PC-3 (cell line): ENCODE results near the gene MAMLD1. TPM values are rescaled to one million over a fixed set of nuclear protein-coding genes. Genes with fewer than 3 reads are reported as not detected.

Source experiments
- ATAC-seq: fragments of 200-7000 bp; cut with Tn5 transposase; 2 replicates; pipeline ENCODE4 v1.9.1; 2020; ENCODE audit warnings: mild to moderate bottlenecking, moderate library complexity
- BruUV-seq: library from RNA; stranded (reverse); fragments of 400-500 nt; replicated peaks from 2 replicates; lab custom pipeline; 2021; lab: Mats Ljungman, UMichigan
- CTCF ChIA-PET: fragments of 300-600 bp; sonication (Branson Sonifier 250); formaldehyde crosslinking; loops from one replicate; lab custom pipeline; 2022; ENCODE audit warnings: antibody characterized with exemption; lab: Charles Lee
- POLR2A ChIA-PET: fragments of 300-600 bp; sonication (Branson Sonifier 250); formaldehyde crosslinking; loops from one replicate; lab custom pipeline; 2022; ENCODE audit warnings: antibody characterized with exemption; ENCODE audit not compliant: unreplicated experiment; lab: Charles Lee
- DNase-seq: peaks from one replicate; pipeline ENCODE4 v3.0.0-alpha.2; 2015
- H2AFZ ChIP-seq: fragments of 300-600 bp; sonication (generic); 2 replicates; pipeline ENCODE4 v1.6.0; 2016; ENCODE audit warnings: antibody characterized with exemption, low read length
- H3F3A ChIP-seq: fragments of 300-600 bp; sonication (generic); one replicate; pipeline ENCODE4 v1.6.0; 2017; ENCODE audit warnings: antibody characterized with exemption, low read length, control low read depth, mild to moderate bottlenecking; ENCODE audit not compliant: unreplicated experiment
- H3K27ac ChIP-seq: fragments of 300-600 bp; sonication (generic); 2 replicates; pipeline ENCODE4 v1.5.1; 2016; ENCODE audit warnings: mild to moderate bottlenecking, low read length
- H3K27me3 ChIP-seq: fragments of 300-600 bp; sonication (generic); 2 replicates; pipeline ENCODE4 v1.6.1; 2016; ENCODE audit warnings: low read length, mixed read lengths
- H3K36me3 ChIP-seq: fragments of 300-600 bp; sonication (generic); 2 replicates; pipeline ENCODE4 v1.6.1; 2016; ENCODE audit warnings: low read depth, mixed run types, low read length, mixed read lengths
- H3K4me1 ChIP-seq: fragments of 300-600 bp; sonication (generic); 2 replicates; pipeline ENCODE4 v1.5.1; 2016; ENCODE audit warnings: low read length; ENCODE audit not compliant: insufficient read depth
- H3K4me2 ChIP-seq: fragments of 300-600 bp; sonication (generic); 2 replicates; pipeline ENCODE4 v1.6.0; 2016; ENCODE audit warnings: low read length
- H3K4me3 ChIP-seq: fragments of 300-600 bp; sonication (generic); 2 replicates; pipeline ENCODE4 v1.5.1; 2016; ENCODE audit warnings: mild to moderate bottlenecking, low read length, mixed read lengths
- H3K79me2 ChIP-seq: fragments of 300-600 bp; sonication (generic); 2 replicates; pipeline ENCODE4 v1.6.1; 2017; ENCODE audit warnings: low read length, mixed read lengths
- H3K9ac ChIP-seq: fragments of 300-600 bp; sonication (generic); 2 replicates; pipeline ENCODE4 v1.6.0; 2016; ENCODE audit warnings: mild to moderate bottlenecking, low read length
- H3K9me2 ChIP-seq: fragments of 300-600 bp; sonication (generic); replicated peaks from 2 replicates; pipeline ENCODE4 v1.6.1; 2016; ENCODE audit warnings: mixed run types, low read length, mixed read lengths
- H3K9me3 ChIP-seq: fragments of 300-600 bp; sonication (generic); 2 replicates; pipeline ENCODE4 v1.6.1; 2016; ENCODE audit warnings: low read length, mixed read lengths
- H4K20me1 ChIP-seq: fragments of 300-600 bp; sonication (generic); 2 replicates; pipeline ENCODE4 v1.6.1; 2016; ENCODE audit warnings: low read length, mixed read lengths
- EZH2 ChIP-seq: fragments of 300-600 bp; sonication (generic); IDR thresholded peaks from one replicate; pipeline ENCODE4 v1.6.1; 2017; ENCODE audit warnings: antibody characterized with exemption, mild to moderate bottlenecking, low read length; ENCODE audit not compliant: unreplicated experiment
- EZH2phosphoT487 ChIP-seq: fragments of 300-600 bp; sonication (generic); IDR thresholded peaks from 2 replicates; pipeline ENCODE4 v1.6.1; 2018; ENCODE audit warnings: mild to moderate bottlenecking, antibody characterized with exemption, low read length, borderline replicate concordance
- intact Hi-C: fragments of 100-400 bp; cut with micrococcal nuclease; formaldehyde crosslinking; loops from 2 replicates; pipeline ENCODE4 v1.9.0; 2023
- total RNA-seq: library from RNA; depleted of rRNA; stranded (reverse); fragments of >200 nt; gene quantifications from 2 replicates; pipeline ENCODE4 v1.2.3, GENCODE V29; 2014
- TF ChIP-seq, protein P1 (sequence below): fragments of 300-600 bp; sonication (generic); conservative IDR thresholded peaks from 2 replicates; pipeline ENCODE4 v1.5.1; 2017; ENCODE audit warnings: antibody characterized with exemption, low read depth, mild to moderate bottlenecking, low read length

MAMLD1 gene
- total RNA-seq, 1 experiment from 2014 or later = 2.8 TPM

DNA sequence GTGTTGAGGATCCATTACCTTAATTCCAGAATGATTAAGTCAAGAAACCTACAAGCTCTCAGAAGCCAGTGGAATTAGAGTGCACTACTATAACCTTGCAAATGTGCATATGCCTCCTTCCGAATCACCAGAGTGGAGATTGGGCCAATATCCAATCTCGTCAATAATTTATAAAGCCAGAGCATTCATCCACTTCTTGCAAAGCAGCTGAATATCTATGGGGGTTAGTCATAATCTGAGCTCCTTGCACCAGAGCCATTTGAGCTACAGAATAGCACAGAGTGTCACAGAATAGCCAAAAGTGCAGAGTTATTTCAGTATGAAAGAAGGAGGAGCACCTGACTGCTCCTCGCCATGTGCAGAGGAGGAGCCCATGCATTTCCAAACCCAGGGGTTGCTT is 136.1 kb downstream of the MAMLD1 start:
- H3K36me3 ChIP-seq = no peaks in the 10 kb centered on the region
- no peak overlapping the region for H3K27ac ChIP-seq
- ATAC-seq (no peak), DNase-seq (no peak)
- H3F3A ChIP-seq = no peaks in the 10 kb centered on the region
- POLR2A ChIA-PET = no interaction called here
- H3K4me3 ChIP-seq = no peak overlapping the region
- no peak overlapping the region for H3K9ac ChIP-seq
- CTCF ChIA-PET = no interaction called here
- H3K4me2 ChIP-seq = no peak overlapping the region
- H3K4me1 ChIP-seq = peaks cover 10% of the 10 kb centered on the region
- H3K9me2 ChIP-seq = no peaks in the 10 kb centered on the region
- intact Hi-C loops = no loop called here
- H3K79me2 ChIP-seq = no peaks in the 10 kb centered on the region
- no peaks in the 10 kb centered on the region for H3K27me3 ChIP-seq
- H2AFZ ChIP-seq = no peak overlapping the region
- TF ChIP-seq, protein P1, sequence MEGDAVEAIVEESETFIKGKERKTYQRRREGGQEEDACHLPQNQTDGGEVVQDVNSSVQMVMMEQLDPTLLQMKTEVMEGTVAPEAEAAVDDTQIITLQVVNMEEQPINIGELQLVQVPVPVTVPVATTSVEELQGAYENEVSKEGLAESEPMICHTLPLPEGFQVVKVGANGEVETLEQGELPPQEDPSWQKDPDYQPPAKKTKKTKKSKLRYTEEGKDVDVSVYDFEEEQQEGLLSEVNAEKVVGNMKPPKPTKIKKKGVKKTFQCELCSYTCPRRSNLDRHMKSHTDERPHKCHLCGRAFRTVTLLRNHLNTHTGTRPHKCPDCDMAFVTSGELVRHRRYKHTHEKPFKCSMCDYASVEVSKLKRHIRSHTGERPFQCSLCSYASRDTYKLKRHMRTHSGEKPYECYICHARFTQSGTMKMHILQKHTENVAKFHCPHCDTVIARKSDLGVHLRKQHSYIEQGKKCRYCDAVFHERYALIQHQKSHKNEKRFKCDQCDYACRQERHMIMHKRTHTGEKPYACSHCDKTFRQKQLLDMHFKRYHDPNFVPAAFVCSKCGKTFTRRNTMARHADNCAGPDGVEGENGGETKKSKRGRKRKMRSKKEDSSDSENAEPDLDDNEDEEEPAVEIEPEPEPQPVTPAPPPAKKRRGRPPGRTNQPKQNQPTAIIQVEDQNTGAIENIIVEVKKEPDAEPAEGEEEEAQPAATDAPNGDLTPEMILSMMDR = no peak
- TF ChIP-seq EZH2 (no peak), EZH2phosphoT487 (no peak)
- H3K9me3 ChIP-seq = no peaks in the 10 kb centered on the region
- BruUV-seq = no TSS peak
- no peaks in the 10 kb centered on the region for H4K20me1 ChIP-seq

GRCh38 chrX:150502091-150502490 is 139.0 kb downstream of the MAMLD1 start:
- ATAC-seq (no peak), DNase-seq (peak; percentile 5)
- H3K9ac ChIP-seq = no peak overlapping the region
- H3K4me3 ChIP-seq = no peak overlapping the region
- H3K4me2 ChIP-seq = no peak overlapping the region
- H3K9me2 ChIP-seq = no peaks in the 10 kb centered on the region
- no TSS peak for BruUV-seq
- H2AFZ ChIP-seq = no peak overlapping the region
- TF ChIP-seq EZH2phosphoT487 (no peak), EZH2 (no peak)
- TF ChIP-seq, protein P1 = no peak
- ChIA-PET CTCF (no interaction called here), POLR2A (no interaction called here)
- H3F3A ChIP-seq = no peaks in the 10 kb centered on the region
- H3K9me3 ChIP-seq = no peaks in the 10 kb centered on the region
- H4K20me1 ChIP-seq = no peaks in the 10 kb centered on the region
- no peaks in the 10 kb centered on the region for H3K79me2 ChIP-seq
- peaks cover 19% of the 10 kb centered on the region for H3K4me1 ChIP-seq
- no peak overlapping the region for H3K27ac ChIP-seq
- H3K27me3 ChIP-seq = no peaks in the 10 kb centered on the region
- intact Hi-C loops = no loop called here
- H3K36me3 ChIP-seq = no peaks in the 10 kb centered on the region

DNA sequence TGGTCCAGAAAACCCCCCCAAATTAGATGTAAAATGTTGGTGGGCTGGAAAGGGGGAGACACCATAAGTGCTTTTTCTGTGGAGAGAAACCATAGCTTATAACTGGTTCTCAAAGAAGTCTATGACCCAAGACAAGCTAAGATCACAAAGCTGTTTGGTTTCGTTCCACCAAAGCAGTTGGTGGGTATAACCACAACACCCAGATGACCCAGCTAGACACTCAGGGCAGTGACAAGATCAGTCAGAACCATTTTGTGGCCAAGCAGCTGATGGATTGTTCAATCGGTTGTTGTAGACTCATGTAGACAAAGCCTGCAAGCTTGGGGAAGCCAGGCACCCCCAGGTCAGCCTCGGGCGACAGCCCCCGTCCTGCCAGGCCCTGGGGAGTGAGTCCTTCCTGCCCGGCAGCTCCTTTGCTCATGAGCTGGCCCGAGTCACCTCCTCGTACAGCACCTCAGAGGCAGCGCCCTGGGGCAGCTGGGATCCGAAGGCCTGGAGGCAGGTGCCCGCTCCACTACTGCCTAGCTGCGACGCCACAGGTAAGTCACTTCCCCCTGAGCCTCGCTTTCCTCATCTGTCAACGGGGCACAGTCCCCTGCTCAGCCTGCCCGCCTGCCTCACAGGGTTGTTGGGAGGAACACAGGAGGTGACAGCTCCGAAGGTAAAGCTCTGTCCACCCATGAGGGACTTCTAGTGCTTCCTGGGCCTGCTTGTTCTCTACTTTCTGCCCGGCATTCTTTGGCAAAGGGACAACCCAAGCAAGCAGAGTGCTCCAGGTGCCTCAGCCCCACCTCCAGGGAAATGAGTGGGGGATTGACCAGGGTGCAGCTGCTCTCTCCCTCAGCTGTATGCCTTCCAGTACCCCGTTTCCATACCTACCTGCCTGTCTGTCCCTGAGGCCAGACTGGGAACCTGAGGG is 140.1 kb downstream of the MAMLD1 start:
- intact Hi-C loops = no loop called here
- no peaks in the 10 kb centered on the region for H3K9me2 ChIP-seq
- H3F3A ChIP-seq = no peaks in the 10 kb centered on the region
- BruUV-seq = no TSS peak
- ChIA-PET CTCF (no interaction called here), POLR2A (no interaction called here)
- no peaks in the 10 kb centered on the region for H4K20me1 ChIP-seq
- no peak overlapping the region for H3K4me2 ChIP-seq
- H3K36me3 ChIP-seq = no peaks in the 10 kb centered on the region
- TF ChIP-seq, protein P1 = no peak
- TF ChIP-seq EZH2 (no peak), EZH2phosphoT487 (no peak)
- H2AFZ ChIP-seq = no peak overlapping the region
- H3K4me1 ChIP-seq = peaks cover 19% of the 10 kb centered on the region
- H3K79me2 ChIP-seq = no peaks in the 10 kb centered on the region
- H3K27ac ChIP-seq = no peak overlapping the region
- no peak overlapping the region for H3K4me3 ChIP-seq
- no peaks in the 10 kb centered on the region for H3K27me3 ChIP-seq
- no peaks in the 10 kb centered on the region for H3K9me3 ChIP-seq
- no peak overlapping the region for H3K9ac ChIP-seq
- ATAC-seq (no peak), DNase-seq (no peak)
